SK-N-MC (cell line): ENCODE results near the gene VDAC1.

Source experiments
- EZH2 ChIP-seq: fragments of 200-600 bp; sonication (generic); IDR thresholded peaks from one replicate; pipeline ENCODE4 v1.6.1; 2017; ENCODE audit warnings: antibody characterized with exemption
- POLR2AphosphoS5 ChIP-seq: IDR thresholded peaks from 2 replicates; pipeline ENCODE4 v1.6.1; 2012; ENCODE audit warnings: mild to moderate bottlenecking, low read depth, low read length, borderline replicate concordance

DNA sequence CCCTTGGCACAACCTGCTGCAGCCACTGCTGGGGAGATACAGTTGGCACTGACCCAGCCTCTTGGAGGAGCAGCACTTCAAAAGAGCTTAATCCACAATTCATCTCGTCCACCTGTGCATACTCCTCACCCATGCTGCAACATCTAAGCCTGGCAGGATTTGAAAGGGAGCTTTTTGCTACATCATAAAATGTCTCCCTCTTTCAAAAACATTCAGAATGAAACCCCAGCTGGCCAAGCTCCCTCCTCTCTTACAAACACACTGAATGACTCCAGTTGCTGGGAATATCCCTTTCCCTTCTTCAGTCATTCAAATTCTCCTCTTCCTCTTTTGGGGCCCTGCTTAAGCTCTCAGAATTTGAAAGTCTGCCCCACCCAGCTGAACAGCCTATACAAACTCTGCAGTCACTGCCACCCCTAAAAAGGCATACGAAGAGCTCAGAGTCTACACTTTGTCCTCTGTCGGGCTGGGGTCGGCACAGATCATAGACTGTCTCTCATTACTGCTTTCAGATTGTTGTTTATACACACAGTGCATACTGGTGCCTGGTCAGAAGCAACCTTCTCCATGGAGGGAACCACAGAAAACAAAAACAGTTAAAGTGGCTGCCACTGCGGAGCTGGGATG, 27.5 kb downstream of the VDAC1 start:
- no peak for TF ChIP-seq POLR2AphosphoS5
- TF ChIP-seq EZH2: no peak
